Measurements from ENCODE around the gene TTLL11. TPM values are rescaled to one million over a fixed set of nuclear protein-coding genes. Genes with fewer than 3 reads are reported as not detected.

Gene TTLL11
- total RNA-seq, 1 donor from 2014 or later: 6.9 TPM

GRCh38 chr9:121814594-121814993 lies 278.5 kb downstream of the TTLL11 start:
- no peak for DNase-seq (ENCODE audit: low read depth)
- H3K4me1 ChIP-seq (ENCODE audit: insufficient read depth, low read length): peaks cover 5% of the 10 kb centered on the region
- peaks cover 72% of the 10 kb centered on the region for H3K27me3 Mint-ChIP-seq (ENCODE audit: low read depth, unreplicated experiment)

DNA sequence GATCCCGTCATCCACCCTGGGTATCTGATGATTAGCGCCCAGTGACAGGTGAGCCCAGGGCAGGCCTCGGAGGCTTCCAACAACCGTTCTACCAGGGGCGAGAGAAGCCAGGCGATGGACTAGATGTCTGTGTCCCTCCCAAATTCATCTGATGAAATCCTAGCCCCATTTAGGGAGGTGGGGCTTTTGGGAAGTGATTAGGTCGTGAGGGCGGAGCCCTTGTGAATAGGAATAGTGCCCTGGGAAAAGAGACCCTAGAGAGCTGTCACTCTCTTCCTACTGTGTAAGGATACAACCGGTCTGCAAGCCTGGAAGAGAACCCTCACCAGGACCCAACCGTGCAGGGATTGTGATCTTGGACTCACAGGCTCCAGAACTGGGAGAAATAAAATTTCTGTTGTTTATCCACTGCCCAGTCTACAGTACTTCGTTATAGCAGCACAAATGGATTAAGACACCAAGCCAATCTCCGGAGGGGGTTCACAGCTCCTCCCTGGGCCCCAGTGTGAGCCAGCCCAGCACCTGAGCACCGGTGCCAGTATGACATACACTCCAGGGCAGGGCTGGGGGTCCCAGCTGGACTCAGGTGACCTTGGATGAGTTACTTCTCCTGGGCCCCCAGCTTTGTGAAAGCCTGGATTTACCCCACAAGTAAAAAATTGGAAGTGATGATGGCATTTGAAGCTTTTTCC lies 279.4 kb downstream of the TTLL11 start:
- peaks cover 69% of the 10 kb centered on the region for H3K27me3 Mint-ChIP-seq (ENCODE audit: low read depth, unreplicated experiment)
- Histone ChIP-seq H2AFZ (ENCODE audit: low read depth, low read length) (no peak overlapping the region), H4K20me1 (ENCODE audit: insufficient read depth, low read length) (no peaks in the 10 kb centered on the region), H3K9ac (ENCODE audit: low read length) (no peak overlapping the region), H3K9me3 (ENCODE audit: insufficient read depth, low read depth, low read length) (no peaks in the 10 kb centered on the region), H3K27ac (ENCODE audit: low read depth, low read length) (no peak overlapping the region), H3K4me3 (ENCODE audit: insufficient read depth, low read depth, low read length) (no peak overlapping the region), H3K4me2 (ENCODE audit: low read length) (no peak overlapping the region), H3K4me1 (ENCODE audit: insufficient read depth, low read length) (no peaks in the 10 kb centered on the region), H3K79me2 (ENCODE audit: insufficient read depth, low read length) (no peaks in the 10 kb centered on the region), H3K27me3 (ENCODE audit: insufficient read depth, low read length) (peaks cover 4% of the 10 kb centered on the region), H3K36me3 (ENCODE audit: insufficient read depth, low read length) (no peaks in the 10 kb centered on the region)
- H3K4me3 Mint-ChIP-seq (ENCODE audit: unreplicated experiment): no peak overlapping the region
- no peak overlapping the region for H3K27ac Mint-ChIP-seq (ENCODE audit: unreplicated experiment)
- TF ChIP-seq EZH2 (IDR thresholded peaks at IDR 0.05; ENCODE audit: insufficient read depth, low read length) (no peak), CTCF (IDR thresholded peaks at IDR 0.05; ENCODE audit: insufficient read depth, low read depth, low read length) (no peak)
- peaks cover 3% of the 10 kb centered on the region for H3K9me3 Mint-ChIP-seq (ENCODE audit: unreplicated experiment)
- H3K36me3 Mint-ChIP-seq (ENCODE audit: low read depth, unreplicated experiment): peaks cover 3% of the 10 kb centered on the region
- no peak for FAIRE-seq
- no peaks in the 10 kb centered on the region for H3K4me1 Mint-ChIP-seq (ENCODE audit: low read depth, unreplicated experiment)
- no peak for DNase-seq (ENCODE audit: low read depth)

More at GRCh38 chr9:121814594-121814993, 278.5 kb downstream of the TTLL11 start:
- Histone ChIP-seq H3K27ac (ENCODE audit: low read depth, low read length) (no peak overlapping the region), H3K27me3 (ENCODE audit: insufficient read depth, low read length) (peaks cover 4% of the 10 kb centered on the region), H4K20me1 (ENCODE audit: insufficient read depth, low read length) (no peaks in the 10 kb centered on the region), H3K36me3 (ENCODE audit: insufficient read depth, low read length) (no peaks in the 10 kb centered on the region), H3K9ac (ENCODE audit: low read length) (no peak overlapping the region), H2AFZ (ENCODE audit: low read depth, low read length) (no peak overlapping the region), H3K9me3 (ENCODE audit: insufficient read depth, low read depth, low read length) (no peaks in the 10 kb centered on the region), H3K4me2 (ENCODE audit: low read length) (no peak overlapping the region), H3K4me3 (ENCODE audit: insufficient read depth, low read depth, low read length) (no peak overlapping the region), H3K79me2 (ENCODE audit: insufficient read depth, low read length) (no peaks in the 10 kb centered on the region)
- Mint-ChIP-seq H3K4me1 (ENCODE audit: low read depth, unreplicated experiment) (no peaks in the 10 kb centered on the region), H3K4me3 (ENCODE audit: unreplicated experiment) (no peak overlapping the region), H3K9me3 (ENCODE audit: unreplicated experiment) (peaks cover 3% of the 10 kb centered on the region), H3K36me3 (ENCODE audit: low read depth, unreplicated experiment) (peaks cover 3% of the 10 kb centered on the region), H3K27ac (ENCODE audit: unreplicated experiment) (no peak overlapping the region)
- no peak for TF ChIP-seq CTCF (IDR thresholded peaks at IDR 0.05; ENCODE audit: insufficient read depth, low read depth, low read length)
- TF ChIP-seq EZH2 (IDR thresholded peaks at IDR 0.05; ENCODE audit: insufficient read depth, low read length): no peak
- no peak for FAIRE-seq

DNA sequence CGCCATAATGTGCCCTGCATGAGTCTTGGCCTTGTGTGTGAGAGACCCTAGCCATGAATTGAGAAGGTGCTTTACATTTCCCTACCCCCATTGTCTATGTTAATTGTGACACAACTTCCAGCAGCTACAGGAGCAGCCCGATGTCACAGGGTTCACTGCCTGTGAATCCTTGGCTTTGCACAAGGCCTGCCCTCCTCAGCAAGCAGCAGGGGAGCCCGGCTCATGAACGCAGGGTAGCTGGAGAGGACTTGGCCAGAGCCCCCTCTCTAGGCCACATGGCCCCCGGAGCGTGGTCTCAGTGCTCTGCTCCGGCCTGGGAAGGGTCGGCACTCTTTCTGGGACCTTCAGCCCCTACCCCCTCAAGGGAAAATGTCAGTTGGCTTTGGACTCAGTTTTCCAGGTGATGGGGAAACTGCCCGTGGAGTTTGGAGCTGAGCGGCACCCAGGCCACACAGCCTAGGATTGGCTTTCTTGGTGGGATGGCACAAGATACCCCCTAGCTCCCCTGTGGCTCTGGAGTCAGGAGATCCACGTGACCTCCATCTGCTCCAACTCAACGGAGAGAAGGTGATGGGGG lies 280.9 kb downstream of the TTLL11 start:
- H3K9ac ChIP-seq (ENCODE audit: low read length): no peak overlapping the region
- no peak overlapping the region for H2AFZ ChIP-seq (ENCODE audit: low read depth, low read length)
- H3K27ac Mint-ChIP-seq (ENCODE audit: unreplicated experiment): no peak overlapping the region
- H3K9me3 ChIP-seq (ENCODE audit: insufficient read depth, low read depth, low read length): no peaks in the 10 kb centered on the region
- DNase-seq (ENCODE audit: low read depth): no peak
- H4K20me1 ChIP-seq (ENCODE audit: insufficient read depth, low read length): no peaks in the 10 kb centered on the region
- H3K79me2 ChIP-seq (ENCODE audit: insufficient read depth, low read length): no peaks in the 10 kb centered on the region
- H3K4me1 Mint-ChIP-seq (ENCODE audit: low read depth, unreplicated experiment): no peaks in the 10 kb centered on the region
- H3K4me3 Mint-ChIP-seq (ENCODE audit: unreplicated experiment): no peak overlapping the region
- peaks cover 3% of the 10 kb centered on the region for H3K36me3 Mint-ChIP-seq (ENCODE audit: low read depth, unreplicated experiment)
- FAIRE-seq: no peak
- TF ChIP-seq CTCF (IDR thresholded peaks at IDR 0.05; ENCODE audit: insufficient read depth, low read depth, low read length) (no peak), EZH2 (IDR thresholded peaks at IDR 0.05; ENCODE audit: insufficient read depth, low read length) (no peak)
- peaks cover 3% of the 10 kb centered on the region for H3K9me3 Mint-ChIP-seq (ENCODE audit: unreplicated experiment)
- no peak overlapping the region for H3K4me3 ChIP-seq (ENCODE audit: insufficient read depth, low read depth, low read length)
- no peaks in the 10 kb centered on the region for H3K36me3 ChIP-seq (ENCODE audit: insufficient read depth, low read length)
- peaks cover under 1% of the 10 kb centered on the region for H3K27me3 ChIP-seq (ENCODE audit: insufficient read depth, low read length)
- no peak overlapping the region for H3K4me2 ChIP-seq (ENCODE audit: low read length)
- no peak overlapping the region for H3K27ac ChIP-seq (ENCODE audit: low read depth, low read length)
- H3K27me3 Mint-ChIP-seq (ENCODE audit: low read depth, unreplicated experiment): peaks cover 55% of the 10 kb centered on the region
- no peaks in the 10 kb centered on the region for H3K4me1 ChIP-seq (ENCODE audit: insufficient read depth, low read length)
